Ectodermal cell (in vitro differentiated cells): ENCODE results near the gene CDH2.

ENCODE experiments used
- H3K27ac ChIP-seq: 2 replicates; pipeline ENCODE4 v1.7.0; 2013; ENCODE audit warnings: mild to moderate bottlenecking, low read depth, low read length; ENCODE audit not compliant: insufficient read depth, poor library complexity, severe bottlenecking
- H3K27me3 ChIP-seq: 2 replicates; pipeline ENCODE4 v1.7.0; 2013; ENCODE audit warnings: mild to moderate bottlenecking, low read length; ENCODE audit not compliant: insufficient read depth, control insufficient read depth, poor library complexity, severe bottlenecking
- H3K36me3 ChIP-seq: one replicate; pipeline ENCODE4 v1.7.0; 2013; ENCODE audit warnings: low read length; ENCODE audit not compliant: control insufficient read depth, insufficient read depth
- H3K4me1 ChIP-seq: one replicate; pipeline ENCODE4 v1.7.0; 2013; ENCODE audit warnings: low read length; ENCODE audit not compliant: control insufficient read depth, insufficient read depth
- H3K4me3 ChIP-seq: 2 replicates; pipeline ENCODE4 v1.7.0; 2013; ENCODE audit warnings: low read depth, low read length, control low read depth; ENCODE audit not compliant: insufficient read depth
- H3K9me3 ChIP-seq: 2 replicates; pipeline ENCODE4 v1.7.0; 2013; ENCODE audit warnings: mild to moderate bottlenecking, low read length, moderate library complexity; ENCODE audit not compliant: control insufficient read depth
- WGBS, 2 experiments: methylation state at CpG; one replicate each; pipeline ENCODE4 v1.1.7; 2013; ENCODE audit warnings: missing lambda C conversion rate in 2 of 2; 5-methylcytosine and 5-hydroxymethylcytosine counted together

The CDH2 gene

GRCh38 chr18:28012336-28012735 lies 164.6 kb downstream of the CDH2 start:
- Histone ChIP-seq H3K36me3 (peaks cover 5% of the 10 kb centered on the region), H3K27me3 (no peaks in the 10 kb centered on the region), H3K9me3 (no peaks in the 10 kb centered on the region), H3K4me1 (no peaks in the 10 kb centered on the region), H3K27ac (no peak overlapping the region), H3K4me3 (no peak overlapping the region)

- WGBS, 2 experiments: 92 to 94% methylated on average over 6 of the region's 6 CpGs
These were observed 167.3 kb downstream of the CDH2 start for GRCh38 chr18:28009589-28009988.

GRCh38 chr18:28007841-28008240 lies 169.1 kb downstream of the CDH2 start:
- H3K27ac ChIP-seq: no peak overlapping the region
- peaks cover 19% of the 10 kb centered on the region for H3K36me3 ChIP-seq
- no peak overlapping the region for H3K4me3 ChIP-seq
- H3K4me1 ChIP-seq: no peaks in the 10 kb centered on the region
- H3K27me3 ChIP-seq: no peaks in the 10 kb centered on the region
- H3K9me3 ChIP-seq: no peaks in the 10 kb centered on the region
- 95 to 97% methylated on average over 4 of the region's 5 CpGs for WGBS, 2 experiments

More at GRCh38 chr18:28009589-28009988, 167.3 kb downstream of the CDH2 start:
- H3K4me1 ChIP-seq: no peaks in the 10 kb centered on the region
- H3K9me3 ChIP-seq: no peaks in the 10 kb centered on the region
- H3K4me3 ChIP-seq: no peak overlapping the region
- no peaks in the 10 kb centered on the region for H3K27me3 ChIP-seq
- H3K36me3 ChIP-seq: peaks cover 16% of the 10 kb centered on the region
- no peak overlapping the region for H3K27ac ChIP-seq

- H3K27me3 ChIP-seq: no peaks in the 10 kb centered on the region
- no peak overlapping the region for H3K4me3 ChIP-seq
- H3K27ac ChIP-seq: no peak overlapping the region
- H3K4me1 ChIP-seq: no peaks in the 10 kb centered on the region
- H3K9me3 ChIP-seq: no peaks in the 10 kb centered on the region
- 85% methylated on average over 7 of the region's 7 CpGs for whole genome bisulfite sequencing, 2 experiments
- peaks cover 37% of the 10 kb centered on the region for H3K36me3 ChIP-seq
These were observed 171.8 kb downstream of the CDH2 start for GRCh38 chr18:28005164-28005563.

- Histone ChIP-seq H3K27me3 (no peaks in the 10 kb centered on the region), H3K9me3 (no peaks in the 10 kb centered on the region), H3K4me1 (no peaks in the 10 kb centered on the region), H3K36me3 (peaks cover 38% of the 10 kb centered on the region), H3K4me3 (no peak overlapping the region), H3K27ac (no peak overlapping the region)
- WGBS, 2 experiments: 100% methylated on average over 1 of the region's 1 CpG; no CpG with 5 or more reads in 1 of the 2 experiments
These were observed 172.3 kb downstream of the CDH2 start for GRCh38 chr18:28004606-28005005.

- H3K9me3 ChIP-seq: no peaks in the 10 kb centered on the region
- no peak overlapping the region for H3K27ac ChIP-seq
- peaks cover 47% of the 10 kb centered on the region for H3K36me3 ChIP-seq
- H3K4me1 ChIP-seq: no peaks in the 10 kb centered on the region
- no peaks in the 10 kb centered on the region for H3K27me3 ChIP-seq
- 98 to 100% methylated on average over 5 of the region's 5 CpGs for WGBS, 2 experiments
- no peak overlapping the region for H3K4me3 ChIP-seq
These were observed 173.5 kb downstream of the CDH2 start for GRCh38 chr18:28003451-28003850.

GRCh38 chr18:28002841-28003240 lies 174.1 kb downstream of the CDH2 start:
- H3K9me3 ChIP-seq: no peaks in the 10 kb centered on the region
- H3K4me3 ChIP-seq: no peak overlapping the region
- WGBS, 2 experiments: 95 to 96% methylated on average over 5 of the region's 5 CpGs
- peaks cover 53% of the 10 kb centered on the region for H3K36me3 ChIP-seq
- no peak overlapping the region for H3K27ac ChIP-seq
- H3K27me3 ChIP-seq: no peaks in the 10 kb centered on the region
- no peaks in the 10 kb centered on the region for H3K4me1 ChIP-seq

- Histone ChIP-seq H3K9me3 (no peaks in the 10 kb centered on the region), H3K27ac (no peak overlapping the region)
- WGBS, 2 experiments: 92 to 95% methylated on average over 3 of the region's 3 CpGs
These were observed 180.1 kb downstream of the CDH2 start for GRCh38 chr18:27996801-27997272.

GRCh38 chr18:27995770-27996502 lies 181.0 kb downstream of the CDH2 start:
- Histone ChIP-seq H3K4me1 (no peaks in the 10 kb centered on the region), H3K9me3 (no peaks in the 10 kb centered on the region)
- WGBS, 2 experiments: 96 to 97% methylated on average over 6 of the region's 6 CpGs

More at GRCh38 chr18:27996801-27997272, 180.1 kb downstream of the CDH2 start:
- Histone ChIP-seq H3K4me1 (no peaks in the 10 kb centered on the region), H3K27me3 (no peaks in the 10 kb centered on the region), H3K36me3 (peaks cover 48% of the 10 kb centered on the region), H3K4me3 (no peak overlapping the region)

GRCh38 chr18:27994571-27994970 lies 182.4 kb downstream of the CDH2 start:
- WGBS, 2 experiments: 0 to 44% methylated on average over 1 to 2 of the region's 3 CpGs
- H3K4me3 ChIP-seq: no peak overlapping the region
- H3K4me1 ChIP-seq: no peaks in the 10 kb centered on the region
- H3K9me3 ChIP-seq: no peaks in the 10 kb centered on the region
- no peak overlapping the region for H3K27ac ChIP-seq
- H3K36me3 ChIP-seq: peaks cover 39% of the 10 kb centered on the region
- no peaks in the 10 kb centered on the region for H3K27me3 ChIP-seq

More at GRCh38 chr18:27995770-27996502, 181.0 kb downstream of the CDH2 start:
- no peak overlapping the region for H3K4me3 ChIP-seq
- H3K36me3 ChIP-seq: peaks cover 42% of the 10 kb centered on the region
- H3K27ac ChIP-seq: no peak overlapping the region
- H3K27me3 ChIP-seq: no peaks in the 10 kb centered on the region
